GM19193 (cell line): ENCODE results near the gene LRRTM3.

Experiments used
- POLR2A ChIP-seq: IDR thresholded peaks from 4 replicates; pipeline ENCODE4 v1.6.1; 2011; ENCODE audit not compliant: insufficient read depth, insufficient read length; ENCODE audit errors: extremely low read depth

LRRTM3 gene

GRCh38 chr10:66983475-66983818, 57.6 kb downstream of the LRRTM3 start:
- no peak for TF ChIP-seq POLR2A

GRCh38 chr10:66990143-66990830, 64.5 kb downstream of the LRRTM3 start:
- TF ChIP-seq POLR2A: no peak

- TF ChIP-seq POLR2A: no peak
Observed at GRCh38 chr10:66996996-66997395, 71.2 kb downstream of the LRRTM3 start.

DNA sequence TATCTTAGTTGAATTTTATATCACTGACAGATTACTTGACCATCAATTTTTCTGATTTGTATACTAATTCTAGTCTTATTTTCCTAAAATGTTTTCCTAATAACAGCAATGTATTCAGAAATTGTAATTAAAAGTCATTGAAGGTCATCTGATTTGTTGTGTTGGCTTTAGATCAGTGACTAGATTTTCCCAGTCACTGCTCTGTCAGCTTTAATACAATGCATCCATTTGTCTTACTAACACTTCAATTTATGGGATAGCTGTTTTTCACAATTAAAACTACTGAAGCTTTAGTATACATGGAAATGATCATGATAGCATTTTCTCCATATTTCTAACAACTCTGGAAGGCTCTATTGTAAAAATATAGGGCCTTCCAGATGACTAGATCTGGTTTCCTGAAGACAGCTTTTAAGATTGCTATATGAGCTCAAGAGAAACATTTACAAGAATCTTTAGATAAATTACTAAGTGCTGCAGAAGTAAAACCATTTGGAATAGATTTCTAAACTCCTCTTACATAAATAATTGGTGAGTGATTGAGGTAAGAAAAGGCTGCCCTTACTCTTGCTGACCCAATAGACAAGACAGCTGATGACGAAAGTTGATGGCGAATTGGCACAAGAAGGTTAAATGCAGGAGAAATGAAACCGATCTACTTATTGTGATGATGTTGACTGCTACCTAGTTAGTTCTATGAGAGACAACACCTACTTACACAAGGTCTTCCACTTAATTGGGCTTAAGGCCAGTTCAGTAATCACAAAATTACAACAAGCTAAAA, 74.1 kb downstream of the LRRTM3 start:
- TF ChIP-seq POLR2A: no peak

- TF ChIP-seq POLR2A: no peak
Observed at GRCh38 chr10:67004690-67005089, 78.9 kb downstream of the LRRTM3 start.

DNA sequence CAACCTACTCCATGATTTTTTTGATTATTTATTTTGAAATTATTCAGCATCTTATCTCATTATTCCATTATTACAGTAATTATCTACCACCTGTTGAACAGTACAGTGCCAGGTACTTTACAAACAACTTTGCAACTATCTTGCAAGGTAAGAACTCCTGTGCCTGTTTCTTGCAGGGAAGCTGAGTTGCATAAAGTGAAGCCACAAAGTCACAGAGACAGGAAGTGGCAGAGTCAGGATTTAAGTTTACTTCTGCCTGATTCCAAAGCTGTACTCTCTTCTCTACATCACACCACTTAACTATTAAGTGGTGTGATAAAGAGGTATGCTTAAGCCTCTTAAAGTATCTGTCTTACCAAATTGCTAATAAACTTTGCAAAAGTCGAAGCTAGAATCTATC, 80.1 kb downstream of the LRRTM3 start:
- TF ChIP-seq POLR2A: no peak

DNA sequence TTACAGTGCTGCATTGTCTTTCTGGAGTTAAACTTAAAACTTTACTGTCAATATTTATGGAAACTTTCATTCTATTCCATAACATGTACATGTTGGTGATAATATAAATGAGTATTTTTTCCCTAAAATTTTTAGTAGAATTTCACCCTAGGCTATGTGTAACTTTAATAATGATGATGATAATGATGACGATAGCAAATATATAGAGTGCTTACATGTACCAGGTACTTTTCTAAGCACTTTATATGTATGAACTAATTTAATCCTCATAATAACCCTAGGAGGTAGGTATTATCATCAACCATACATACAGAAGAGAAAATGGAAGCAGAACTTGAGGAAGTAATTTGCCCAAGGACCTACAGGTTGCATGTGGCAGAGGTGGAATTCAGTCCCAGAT, 85.6 kb downstream of the LRRTM3 start:
- no peak for TF ChIP-seq POLR2A

- no peak for TF ChIP-seq POLR2A
Observed at GRCh38 chr10:67011981-67012380, 86.1 kb downstream of the LRRTM3 start.

GRCh38 chr10:67015225-67015624, 89.4 kb downstream of the LRRTM3 start:
- no peak for TF ChIP-seq POLR2A

DNA sequence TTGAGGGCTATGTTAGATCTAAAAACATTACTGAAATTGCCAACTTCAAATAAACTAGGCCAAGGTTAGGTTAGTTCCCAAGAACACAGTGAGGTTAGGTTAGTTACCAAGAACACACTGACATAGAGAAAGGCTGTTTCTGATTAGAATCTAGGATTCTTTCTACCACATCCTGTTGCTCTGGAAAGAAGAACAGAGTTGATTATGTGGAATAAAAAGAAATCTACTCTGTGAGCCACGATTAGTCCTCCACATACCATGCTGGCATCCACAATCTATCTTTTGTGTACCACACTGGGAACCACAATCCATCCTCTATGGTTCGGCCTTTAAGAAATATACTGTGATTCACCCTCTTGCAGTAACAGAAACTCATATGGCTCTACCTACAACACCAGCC, 91.4 kb downstream of the LRRTM3 start:
- TF ChIP-seq POLR2A: no peak

GRCh38 chr10:67022099-67022498, 96.3 kb downstream of the LRRTM3 start:
- TF ChIP-seq POLR2A: no peak

- no peak for TF ChIP-seq POLR2A
Observed at GRCh38 chr10:67033878-67034277, 108.0 kb downstream of the LRRTM3 start.

- TF ChIP-seq POLR2A: no peak
Observed at GRCh38 chr10:67036808-67037207, 111.0 kb downstream of the LRRTM3 start.

DNA sequence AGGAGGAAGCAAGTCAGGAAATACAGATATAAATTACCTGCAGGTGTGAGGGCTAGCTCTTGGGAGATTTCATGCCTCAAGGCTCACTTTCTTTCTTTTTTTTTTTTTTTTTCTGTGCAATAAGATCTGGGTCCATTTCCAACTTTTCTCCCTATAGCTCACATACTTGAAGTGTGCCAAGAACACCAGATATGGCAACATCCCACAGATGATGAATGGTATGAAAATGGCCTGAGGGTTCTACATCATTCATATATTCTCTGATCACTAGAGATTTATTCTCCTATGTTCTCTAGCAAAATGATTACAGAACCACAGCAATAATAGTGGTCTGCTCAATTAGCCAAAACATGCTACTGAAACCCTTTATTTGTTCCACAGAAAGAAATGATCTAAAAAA, 117.2 kb downstream of the LRRTM3 start:
- no peak for TF ChIP-seq POLR2A

DNA sequence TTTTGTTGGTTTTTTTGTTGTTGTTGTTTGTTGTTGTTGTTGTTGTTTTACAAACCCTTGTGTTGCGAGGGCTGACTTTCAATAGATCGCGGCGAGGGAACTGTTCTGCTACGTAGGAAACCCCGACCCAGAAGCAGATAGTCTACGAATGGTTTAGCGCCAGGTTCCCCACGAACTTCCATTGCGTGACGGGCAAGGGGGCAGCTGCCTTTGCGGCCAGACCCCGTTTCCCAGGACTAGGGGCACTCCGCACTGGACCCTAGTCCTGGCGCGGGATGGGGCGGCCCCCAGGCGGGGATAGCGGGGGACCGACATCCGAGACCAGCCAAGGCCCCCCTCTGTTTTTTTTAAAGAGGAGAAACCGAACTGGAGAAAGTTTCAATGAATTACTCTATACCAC, 119.6 kb downstream of the LRRTM3 start:
- no peak for TF ChIP-seq POLR2A

DNA sequence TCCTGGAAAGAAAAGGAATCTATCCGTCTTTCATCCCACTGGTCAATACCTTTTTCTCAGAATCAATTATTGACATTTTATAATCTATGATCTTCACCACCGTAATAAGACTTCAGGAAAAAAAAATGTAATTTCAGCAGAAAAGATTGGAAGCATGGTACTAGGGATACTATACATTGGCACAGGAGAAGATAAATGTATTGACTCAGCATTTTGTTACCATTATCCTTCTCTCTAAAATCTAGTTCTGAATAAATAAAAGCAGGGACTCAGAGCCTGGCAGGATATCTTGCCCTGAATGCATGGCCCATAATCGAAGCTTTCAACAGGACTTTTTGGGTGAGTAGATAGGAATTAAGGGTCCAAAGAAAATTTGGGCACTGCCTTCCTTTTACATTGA, 120.7 kb downstream of the LRRTM3 start:
- TF ChIP-seq POLR2A: no peak
